Measurements from ENCODE around the gene MEGF6.
A peak's percentile ranks its signal among the peaks of the same experiment; 100 is the strongest.
"Not testable (repeated sequence)": the region's sequence is repeated elsewhere in the genome, so short reads cannot be mapped to it uniquely, and the experiment has no call there.

MEGF6 gene

GRCh38 chr1:3628445-3628844, 17.1 kb upstream of the MEGF6 start:
- no peak for TF ChIP-seq POLR2A (IDR thresholded peaks at IDR 0.05; ENCODE audit: low read depth, low read length)
- no peak for FAIRE-seq
- no peak for DNase-seq (ENCODE audit: insufficient read length, low spot score)

GRCh38 chr1:3627515-3628253, 16.4 kb upstream of the MEGF6 start:
- DNase-seq (ENCODE audit: insufficient read length, low spot score) (no peak), FAIRE-seq (no peak)
- no peak for TF ChIP-seq POLR2A (IDR thresholded peaks at IDR 0.05; ENCODE audit: low read depth, low read length)

GRCh38 chr1:3626025-3626424, 14.7 kb upstream of the MEGF6 start:
- no peak for TF ChIP-seq POLR2A (IDR thresholded peaks at IDR 0.05; ENCODE audit: low read depth, low read length)
- DNase-seq (ENCODE audit: insufficient read length, low spot score) (no peak), FAIRE-seq (no peak)

GRCh38 chr1:3625151-3625907, 14.0 kb upstream of the MEGF6 start:
- DNase-seq (ENCODE audit: insufficient read length, low spot score) (no peak), FAIRE-seq (no peak)
- TF ChIP-seq POLR2A (IDR thresholded peaks at IDR 0.05; ENCODE audit: low read depth, low read length) = no peak

- peak; percentile 58; the same call in 1 of the 2 replicates for TF ChIP-seq POLR2A (IDR thresholded peaks at IDR 0.05; ENCODE audit: low read depth, low read length)
- no peak for FAIRE-seq
- peak; percentile 94 for DNase-seq (ENCODE audit: insufficient read length, low spot score)
Measured at GRCh38 chr1:3624200-3625136, 13.2 kb upstream of the MEGF6 start, which contains the start of gene TPRG1L. TPRG1L (plus strand) TSS chr1:3625015; CDS start chr1:3625073, 58 bp downstream.

GRCh38 chr1:3623441-3624199, 12.3 kb upstream of the MEGF6 start:
- DNase-seq (ENCODE audit: insufficient read length, low spot score) = no peak
- FAIRE-seq = no peak

GRCh38 chr1:3622102-3622501, 10.8 kb upstream of the MEGF6 start:
- not testable (repeated sequence) for FAIRE-seq; DNase-seq (ENCODE audit: insufficient read length, low spot score)

More at GRCh38 chr1:3623441-3624199, 12.3 kb upstream of the MEGF6 start:
- TF ChIP-seq POLR2A (IDR thresholded peaks at IDR 0.05; ENCODE audit: low read depth, low read length) = no peak

GRCh38 chr1:3621151-3621671, 9.9 kb upstream of the MEGF6 start:
- not testable (repeated sequence) for DNase-seq (ENCODE audit: insufficient read length, low spot score)

GRCh38 chr1:3620708-3621107, 9.4 kb upstream of the MEGF6 start:
- DNase-seq (ENCODE audit: insufficient read length, low spot score) = no peak
- FAIRE-seq = no peak
- no peak for TF ChIP-seq POLR2A (IDR thresholded peaks at IDR 0.05; ENCODE audit: low read depth, low read length)

More at GRCh38 chr1:3621151-3621671, 9.9 kb upstream of the MEGF6 start:
- FAIRE-seq = not testable (repeated sequence)

- FAIRE-seq = peak; percentile 48
- peak; percentile 62 for DNase-seq (ENCODE audit: insufficient read length, low spot score)
- no peak for TF ChIP-seq POLR2A (IDR thresholded peaks at IDR 0.05; ENCODE audit: low read depth, low read length)
Measured at GRCh38 chr1:3618881-3619671, 7.8 kb upstream of the MEGF6 start.

- FAIRE-seq = no peak
- DNase-seq (ENCODE audit: insufficient read length, low spot score) = no peak
- TF ChIP-seq POLR2A (IDR thresholded peaks at IDR 0.05; ENCODE audit: low read depth, low read length) = no peak
Measured at GRCh38 chr1:3618531-3618880, 7.2 kb upstream of the MEGF6 start.

- FAIRE-seq = no peak
- TF ChIP-seq POLR2A (IDR thresholded peaks at IDR 0.05; ENCODE audit: low read depth, low read length) = no peak
- no peak for DNase-seq (ENCODE audit: insufficient read length, low spot score)
Measured at GRCh38 chr1:3617806-3618345, 6.6 kb upstream of the MEGF6 start.

Measured in H54 (cell line).